ENCODE data around the gene SLC49A3. TPM values are rescaled to one million over a fixed set of nuclear protein-coding genes. Genes with fewer than 3 reads are reported as not detected.

Gene SLC49A3
- total RNA-seq, 2 donors from 2014 or later: 15.1 to 16.4 TPM

- peak overlapping the region; percentile 82 for H3K9ac ChIP-seq (ENCODE audit: extremely low read depth, low read length, poor library complexity, severe bottlenecking)
- no peaks in the 10 kb centered on the region for H3K9me3 Mint-ChIP-seq
- WGBS, 2 experiments (ENCODE audit: insufficient coverage in 1 of 2, insufficient read length in 1 of 2): 85 to 100% methylated on average over 13 to 26 of the region's 26 CpGs
- TF ChIP-seq CTCF (conservative IDR thresholded peaks at IDR 0.05): no peak
- H3K36me3 ChIP-seq (ENCODE audit: control insufficient read depth, insufficient read depth, low read length): peaks cover 14% of the 10 kb centered on the region
- H3K4me3 Mint-ChIP-seq: peak overlapping the region; percentile 85
- no peaks in the 10 kb centered on the region for H3K4me1 ChIP-seq (ENCODE audit: control insufficient read depth, insufficient read depth, low read length)
- peaks cover 8% of the 10 kb centered on the region for H3K4me1 Mint-ChIP-seq
- no peaks in the 10 kb centered on the region for H3K27me3 Mint-ChIP-seq (ENCODE audit: insufficient read depth)
- H3K4me3 ChIP-seq (ENCODE audit: low read length): peak overlapping the region; percentile 87
- H3K9me3 ChIP-seq (ENCODE audit: control insufficient read depth, low read length): no peaks in the 10 kb centered on the region
- H3K36me3 Mint-ChIP-seq (ENCODE audit: low read depth): peaks cover 28% of the 10 kb centered on the region
- H3K27me3 ChIP-seq (ENCODE audit: control insufficient read depth, insufficient read depth, low read length, poor library complexity, severe bottlenecking): no peaks in the 10 kb centered on the region
- H3K27ac ChIP-seq (ENCODE audit: low read depth, low read length): no peak overlapping the region
- DNase-seq: no peak
- no peak overlapping the region for H3K27ac Mint-ChIP-seq
Measured at GRCh38 chr4:675036-675882, 13.7 kb downstream of the SLC49A3 start.

GRCh38 chr4:674172-675035 is 14.5 kb downstream of the SLC49A3 start, which contains the start of the genes ATP5ME and MYL5:
Gene ATP5ME (minus strand): TSS chr4:674276. CDS start chr4:674247, 29 bp downstream.
Gene MYL5 (plus strand): TSS chr4:674542. CDS start chr4:678027, 3,485 bp downstream.
- 0 to 1% methylated on average over 43 to 84 of the region's 84 CpGs for WGBS, 2 experiments (ENCODE audit: insufficient coverage in 1 of 2, insufficient read length in 1 of 2)
- Mint-ChIP-seq H3K4me1 (peaks cover 8% of the 10 kb centered on the region), H3K27me3 (ENCODE audit: insufficient read depth) (no peaks in the 10 kb centered on the region), H3K27ac (peak within 1 kb of the TSS; percentile 91), H3K4me3 (peak within 1 kb of the TSS; percentile 85), H3K9me3 (no peaks in the 10 kb centered on the region), H3K36me3 (ENCODE audit: low read depth) (peaks cover 28% of the 10 kb centered on the region)
- no peaks in the 10 kb centered on the region for H3K27me3 ChIP-seq (ENCODE audit: control insufficient read depth, insufficient read depth, low read length, poor library complexity, severe bottlenecking)
- no peaks in the 10 kb centered on the region for H3K4me1 ChIP-seq (ENCODE audit: control insufficient read depth, insufficient read depth, low read length)
- peak within 1 kb of the TSS; percentile 96 for H3K4me3 ChIP-seq (ENCODE audit: low read length)
- TF ChIP-seq CTCF (conservative IDR thresholded peaks at IDR 0.05): peak; percentile 98
- H3K27ac ChIP-seq (ENCODE audit: low read depth, low read length): peak within 1 kb of the TSS; percentile 57
- DNase-seq: peak; percentile 98
- peak within 1 kb of the TSS; percentile 82 for H3K9ac ChIP-seq (ENCODE audit: extremely low read depth, low read length, poor library complexity, severe bottlenecking)
- peaks cover 14% of the 10 kb centered on the region for H3K36me3 ChIP-seq (ENCODE audit: control insufficient read depth, insufficient read depth, low read length)
- no peaks in the 10 kb centered on the region for H3K9me3 ChIP-seq (ENCODE audit: control insufficient read depth, low read length)

GRCh38 chr4:673349-674091 is 15.4 kb downstream of the SLC49A3 start:
- Mint-ChIP-seq H3K27ac (peak overlapping the region; percentile 91), H3K36me3 (ENCODE audit: low read depth) (peaks cover 28% of the 10 kb centered on the region), H3K27me3 (ENCODE audit: insufficient read depth) (no peaks in the 10 kb centered on the region), H3K9me3 (no peaks in the 10 kb centered on the region), H3K4me3 (peak overlapping the region; percentile 85), H3K4me1 (peaks cover 8% of the 10 kb centered on the region)
- no peak for TF ChIP-seq CTCF (conservative IDR thresholded peaks at IDR 0.05)
- no peak for DNase-seq
- WGBS, 2 experiments (ENCODE audit: insufficient coverage in 1 of 2, insufficient read length in 1 of 2): 8 to 16% methylated on average over 17 to 55 of the region's 55 CpGs
- H3K9me3 ChIP-seq (ENCODE audit: control insufficient read depth, low read length): no peaks in the 10 kb centered on the region
- H3K36me3 ChIP-seq (ENCODE audit: control insufficient read depth, insufficient read depth, low read length): peaks cover 14% of the 10 kb centered on the region
- H3K4me1 ChIP-seq (ENCODE audit: control insufficient read depth, insufficient read depth, low read length): no peaks in the 10 kb centered on the region
- H3K27me3 ChIP-seq (ENCODE audit: control insufficient read depth, insufficient read depth, low read length, poor library complexity, severe bottlenecking): no peaks in the 10 kb centered on the region
- peak overlapping the region; percentile 96 for H3K4me3 ChIP-seq (ENCODE audit: low read length)
- no peak overlapping the region for H3K27ac ChIP-seq (ENCODE audit: low read depth, low read length)
- peak overlapping the region; percentile 77 for H3K9ac ChIP-seq (ENCODE audit: extremely low read depth, low read length, poor library complexity, severe bottlenecking)
